ENCODE data around the gene ABHD18. TPM values are rescaled to one million over a fixed set of nuclear protein-coding genes. Genes with fewer than 3 reads are reported as not detected.
"Not testable (repeated sequence)": the region's sequence is repeated elsewhere in the genome, so short reads cannot be mapped to it uniquely, and the experiment has no call there.

The ABHD18 gene
- total RNA-seq, 5 donors from 2014 or later (not counting 1 experiment from before 2014, with no cell fraction given): 16.3 to 25.8 (median 21.7) TPM

DNA sequence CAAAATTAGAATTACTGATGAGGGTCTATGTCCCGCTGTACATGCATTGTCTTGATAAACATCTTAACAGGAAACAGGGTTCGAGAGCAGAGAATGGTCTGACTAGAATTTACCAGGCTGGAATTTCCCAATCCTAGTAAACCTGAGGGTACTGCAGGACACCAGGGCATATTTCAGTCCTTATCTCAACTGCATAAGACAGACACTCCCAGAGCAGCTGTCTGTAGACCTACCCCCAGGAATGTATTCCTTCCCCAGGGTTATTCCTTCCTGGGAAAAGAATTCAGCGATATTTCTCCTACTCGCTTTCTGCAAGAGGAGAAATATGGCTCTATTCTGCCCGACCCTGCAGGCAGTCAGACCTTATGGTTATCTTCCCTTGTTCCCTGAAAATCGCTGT, 31.3 kb downstream of the ABHD18 start:
- H3K9me3 Mint-ChIP-seq: peaks cover 0 to 15% (median 14%) of the 10 kb centered on the region in 3 donors
- CTCF ChIA-PET; H3K27ac ChIP-seq (ENCODE audit: low read length); H3K27me3 Mint-ChIP-seq; H3K9me3 ChIP-seq; H3K27me3 ChIP-seq (replicated peaks in 1 of 2; ENCODE audit: control insufficient read depth in 2 of 2, extremely low read depth in 1 of 2, insufficient read depth in 2 of 2, low read length in 1 of 2); POLR2A ChIA-PET; H3K36me3 ChIP-seq (ENCODE audit: control insufficient read depth in 2 of 2, extremely low read depth in 1 of 2, insufficient read depth in 1 of 2, low read length in 1 of 2); H3K4me3 Mint-ChIP-seq; H3K4me3 ChIP-seq (ENCODE audit: control insufficient read depth in 1 of 2, extremely low read depth in 1 of 2, low read length in 1 of 2); H3K4me1 ChIP-seq (ENCODE audit: control insufficient read depth in 1 of 2, extremely low read depth in 1 of 2, insufficient read depth in 2 of 2, low read length in 2 of 2); H3K27ac Mint-ChIP-seq; DNase-seq; ATAC-seq (replicated peaks in 1 of 4): not testable (repeated sequence)
- H3K36me3 Mint-ChIP-seq: peaks cover 66% of the 10 kb centered on the region
- 100% methylated on average over 3 of the region's 6 CpGs for WGBS (ENCODE audit: insufficient coverage)
- peaks cover 23 to 27% (median 24%) of the 10 kb centered on the region in 3 donors for H3K4me1 Mint-ChIP-seq

DNA sequence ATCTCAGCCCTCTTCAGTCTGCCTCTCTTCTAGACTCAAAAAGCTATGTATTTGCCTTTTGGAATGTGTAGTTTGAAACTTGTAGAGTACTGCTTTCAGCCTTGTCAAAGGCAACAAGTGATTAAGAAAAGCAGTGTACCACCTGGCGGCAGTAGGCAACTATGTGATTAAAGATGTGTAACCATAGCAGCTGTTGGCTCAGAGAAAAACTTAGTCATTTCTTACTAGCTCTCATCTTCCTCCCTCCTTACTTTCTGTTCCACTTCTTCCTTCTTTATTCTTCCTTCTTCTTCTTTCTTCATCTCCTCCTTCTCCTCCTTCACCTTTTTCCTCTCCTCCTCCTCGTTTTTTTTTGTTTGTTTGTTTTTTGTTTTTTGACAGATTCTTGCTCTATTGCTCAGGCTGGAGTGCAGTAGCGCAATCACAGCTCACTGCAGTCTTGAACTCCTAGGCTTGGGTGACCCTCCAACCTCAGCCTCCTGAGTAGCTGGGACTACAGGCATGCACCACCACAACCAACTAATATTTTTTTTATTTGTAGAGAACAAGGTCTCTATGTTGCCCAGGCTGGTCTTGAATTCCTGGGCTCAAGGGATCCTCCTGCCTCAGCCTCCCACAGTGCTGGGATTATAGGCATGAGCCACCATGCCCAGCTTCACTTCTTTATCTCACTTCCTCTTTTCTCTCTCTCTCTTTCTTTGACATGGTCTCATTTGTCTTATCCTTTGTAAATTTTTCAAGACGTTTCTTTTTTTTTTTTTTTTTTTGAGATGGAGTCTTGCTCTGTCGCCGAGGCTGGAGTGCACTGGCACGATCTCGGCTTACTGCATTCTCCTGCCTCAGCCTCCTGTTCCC, 32.6 kb downstream of the ABHD18 start:
- no peak for ATAC-seq (replicated peaks in 1 of 4)

DNA sequence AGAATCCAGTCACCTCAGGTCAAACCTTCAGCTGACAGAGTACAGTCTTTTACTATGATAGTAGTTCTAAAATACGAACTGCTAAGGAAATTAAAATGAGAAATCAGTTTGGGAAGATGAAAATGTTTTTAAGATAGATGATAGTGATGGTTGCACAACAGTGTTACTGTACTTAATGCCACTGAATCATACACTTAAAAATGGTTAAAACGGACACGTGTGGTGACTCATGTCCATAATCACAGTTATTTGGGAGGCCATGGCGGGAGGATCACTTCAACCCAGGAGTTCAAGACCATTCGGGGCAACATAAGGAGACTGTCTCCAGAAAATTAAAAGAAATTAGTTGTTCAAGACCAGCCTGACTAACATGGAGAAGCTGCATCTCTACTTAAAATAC, 41.4 kb downstream of the ABHD18 start:
- H3K4me3 ChIP-seq (ENCODE audit: control insufficient read depth in 1 of 2, extremely low read depth in 1 of 2, low read length in 1 of 2): no peak overlapping the region
- Mint-ChIP-seq H3K27ac (no peak overlapping the region), H3K4me3 (no peak overlapping the region), H3K9me3 (no peaks in the 10 kb centered on the region), H3K36me3 (peaks cover 26% of the 10 kb centered on the region), H3K4me1 (peaks cover under 1 to 2% (median under 1%) of the 10 kb centered on the region in 3 donors), H3K27me3 (no peaks in the 10 kb centered on the region)
- ATAC-seq (replicated peaks in 1 of 4) (no peak), DNase-seq (no peak)
- peaks cover 0 to 16% of the 10 kb centered on the region in 2 donors for H3K36me3 ChIP-seq (ENCODE audit: control insufficient read depth in 2 of 2, extremely low read depth in 1 of 2, insufficient read depth in 1 of 2, low read length in 1 of 2)
- ChIA-PET POLR2A (no interaction called here), CTCF (interaction anchor here in 1 of 2 donors (0.6 kb wide), 1 partner anchor 62 kb away, joined by 3 read pairs; no protein-coding TSS in a partner anchor)
- no peaks in the 10 kb centered on the region for H3K4me1 ChIP-seq (ENCODE audit: control insufficient read depth in 1 of 2, extremely low read depth in 1 of 2, insufficient read depth in 2 of 2, low read length in 2 of 2)
- no peaks in the 10 kb centered on the region for H3K27me3 ChIP-seq (replicated peaks in 1 of 2; ENCODE audit: control insufficient read depth in 2 of 2, extremely low read depth in 1 of 2, insufficient read depth in 2 of 2, low read length in 1 of 2)
- WGBS (ENCODE audit: insufficient coverage): 80% methylated on average over 1 of the region's 5 CpGs
- no peak overlapping the region for H3K27ac ChIP-seq (ENCODE audit: low read length)
- H3K9me3 ChIP-seq: no peaks in the 10 kb centered on the region

More for the DNA sequence above, 32.6 kb downstream of the ABHD18 start:
- no peaks in the 10 kb centered on the region for H3K27me3 ChIP-seq (replicated peaks in 1 of 2; ENCODE audit: control insufficient read depth in 2 of 2, extremely low read depth in 1 of 2, insufficient read depth in 2 of 2, low read length in 1 of 2)
- POLR2A ChIA-PET: no interaction called here
- no peak overlapping the region for H3K4me3 ChIP-seq (ENCODE audit: control insufficient read depth in 1 of 2, extremely low read depth in 1 of 2, low read length in 1 of 2)
- peaks cover 22 to 26% (median 22%) of the 10 kb centered on the region in 3 donors for H3K4me1 Mint-ChIP-seq
- peaks cover 2% of the 10 kb centered on the region for H3K9me3 ChIP-seq
- peaks cover 67% of the 10 kb centered on the region for H3K36me3 Mint-ChIP-seq
- no peak overlapping the region for H3K27ac ChIP-seq (ENCODE audit: low read length)
- DNase-seq: peak in 2 of 35 experiments; percentile 1 to 15
- H3K27me3 Mint-ChIP-seq: no peaks in the 10 kb centered on the region
- peaks cover 0 to 2% of the 10 kb centered on the region in 2 experiments for H3K4me1 ChIP-seq (ENCODE audit: control insufficient read depth in 1 of 2, extremely low read depth in 1 of 2, insufficient read depth in 2 of 2, low read length in 2 of 2)
- WGBS (ENCODE audit: insufficient coverage): no CpG with 5 or more reads among the region's 8 CpGs
- no peak overlapping the region for H3K4me3 Mint-ChIP-seq
- peaks cover 0 to 15% (median 14%) of the 10 kb centered on the region in 3 donors for H3K9me3 Mint-ChIP-seq
- peaks cover 0 to 4% of the 10 kb centered on the region in 2 donors for H3K36me3 ChIP-seq (ENCODE audit: control insufficient read depth in 2 of 2, extremely low read depth in 1 of 2, insufficient read depth in 1 of 2, low read length in 1 of 2)
- H3K27ac Mint-ChIP-seq: peak overlapping the region in 1 of 2 donors; percentile 58
- CTCF ChIA-PET: interaction anchor here in 1 of 2 donors (0.7 kb wide), 1 partner anchor 567 kb away, joined by 4 read pairs; no protein-coding TSS in a partner anchor

- Histone ChIP-seq H3K27me3 (replicated peaks in 1 of 2; ENCODE audit: control insufficient read depth in 2 of 2, extremely low read depth in 1 of 2, insufficient read depth in 2 of 2, low read length in 1 of 2) (no peaks in the 10 kb centered on the region), H3K27ac (ENCODE audit: low read length) (no peak overlapping the region), H3K4me1 (ENCODE audit: control insufficient read depth in 1 of 2, extremely low read depth in 1 of 2, insufficient read depth in 2 of 2, low read length in 2 of 2) (no peaks in the 10 kb centered on the region), H3K36me3 (ENCODE audit: control insufficient read depth in 2 of 2, extremely low read depth in 1 of 2, insufficient read depth in 1 of 2, low read length in 1 of 2) (peaks cover 8 to 23% of the 10 kb centered on the region in 2 donors), H3K4me3 (ENCODE audit: control insufficient read depth in 1 of 2, extremely low read depth in 1 of 2, low read length in 1 of 2) (no peak overlapping the region), H3K9me3 (no peaks in the 10 kb centered on the region)
- POLR2A ChIA-PET: no interaction called here
- H3K27ac Mint-ChIP-seq: no peak overlapping the region
- no peak overlapping the region for H3K4me3 Mint-ChIP-seq
- ATAC-seq (replicated peaks in 1 of 4) (no peak), DNase-seq (no peak)
- no peaks in the 10 kb centered on the region for H3K27me3 Mint-ChIP-seq
- H3K9me3 Mint-ChIP-seq: no peaks in the 10 kb centered on the region
- CTCF ChIA-PET: no interaction called here
- peaks cover 34% of the 10 kb centered on the region for H3K36me3 Mint-ChIP-seq
- no CpG with 5 or more reads among the region's 3 CpGs for WGBS (ENCODE audit: insufficient coverage)
- no peaks in the 10 kb centered on the region for H3K4me1 Mint-ChIP-seq
These were observed 44.2 kb downstream of the ABHD18 start for GRCh38 chr4:128009428-128009827.

GRCh38 chr4:128025319-128025718, 60.1 kb downstream of the ABHD18 start:
- peaks cover 51% of the 10 kb centered on the region for H3K36me3 Mint-ChIP-seq

GRCh38 chr4:128029907-128030306, 64.7 kb downstream of the ABHD18 start:
- Mint-ChIP-seq H3K4me1 (no peaks in the 10 kb centered on the region), H3K36me3 (peaks cover 38% of the 10 kb centered on the region), H3K27ac (no peak overlapping the region), H3K4me3 (no peak overlapping the region), H3K27me3 (no peaks in the 10 kb centered on the region), H3K9me3 (no peaks in the 10 kb centered on the region)
- ATAC-seq (replicated peaks in 1 of 4) (no peak), DNase-seq (no peak)
- H3K9me3 ChIP-seq: no peaks in the 10 kb centered on the region
- H3K27ac ChIP-seq (ENCODE audit: low read length): no peak overlapping the region
- no peaks in the 10 kb centered on the region for H3K4me1 ChIP-seq (ENCODE audit: control insufficient read depth in 1 of 2, extremely low read depth in 1 of 2, insufficient read depth in 2 of 2, low read length in 2 of 2)
- H3K27me3 ChIP-seq (replicated peaks in 1 of 2; ENCODE audit: control insufficient read depth in 2 of 2, extremely low read depth in 1 of 2, insufficient read depth in 2 of 2, low read length in 1 of 2): no peaks in the 10 kb centered on the region
- H3K4me3 ChIP-seq (ENCODE audit: control insufficient read depth in 1 of 2, extremely low read depth in 1 of 2, low read length in 1 of 2): no peak overlapping the region
- 100% methylated on average over 1 of the region's 4 CpGs for WGBS (ENCODE audit: insufficient coverage)
- peaks cover 5 to 13% of the 10 kb centered on the region in 2 donors for H3K36me3 ChIP-seq (ENCODE audit: control insufficient read depth in 2 of 2, extremely low read depth in 1 of 2, insufficient read depth in 1 of 2, low read length in 1 of 2)
- CTCF ChIA-PET: no interaction called here
- POLR2A ChIA-PET: no interaction called here

More at GRCh38 chr4:128025319-128025718, 60.1 kb downstream of the ABHD18 start:
- no peaks in the 10 kb centered on the region for H3K4me1 Mint-ChIP-seq
- no peak for DNase-seq
- Histone ChIP-seq H3K9me3 (no peaks in the 10 kb centered on the region), H3K27me3 (replicated peaks in 1 of 2; ENCODE audit: control insufficient read depth in 2 of 2, extremely low read depth in 1 of 2, insufficient read depth in 2 of 2, low read length in 1 of 2) (no peaks in the 10 kb centered on the region), H3K4me1 (ENCODE audit: control insufficient read depth in 1 of 2, extremely low read depth in 1 of 2, insufficient read depth in 2 of 2, low read length in 2 of 2) (no peaks in the 10 kb centered on the region), H3K4me3 (ENCODE audit: control insufficient read depth in 1 of 2, extremely low read depth in 1 of 2, low read length in 1 of 2) (no peak overlapping the region), H3K27ac (ENCODE audit: low read length) (no peak overlapping the region), H3K36me3 (ENCODE audit: control insufficient read depth in 2 of 2, extremely low read depth in 1 of 2, insufficient read depth in 1 of 2, low read length in 1 of 2) (peaks cover 8 to 34% of the 10 kb centered on the region in 2 donors)
- H3K9me3 Mint-ChIP-seq: no peaks in the 10 kb centered on the region
- no peak for ATAC-seq (replicated peaks in 1 of 4)
- CTCF ChIA-PET: no interaction called here
- no peak overlapping the region for H3K27ac Mint-ChIP-seq
- no peaks in the 10 kb centered on the region for H3K27me3 Mint-ChIP-seq
- POLR2A ChIA-PET: no interaction called here
- H3K4me3 Mint-ChIP-seq: no peak overlapping the region

Data from T-cell (primary cell).